Activated CD4-positive, alpha-beta T cell treated with anti-CD3 and anti-CD28 coated beads, Interleukin-2, amount 50 U/mL, for 16 hours (primary cell): ENCODE results near the gene NLRP13.

ENCODE experiments used
- DNase-seq: peaks from one replicate; pipeline ENCODE4 v3.0.0-alpha.2; 2020

Gene NLRP13

GRCh38 chr19:55898911-55899310, 33.2 kb downstream of the NLRP13 start:
- DNase-seq: no peak

GRCh38 chr19:55882626-55883025, 49.5 kb downstream of the NLRP13 start:
- no peak for DNase-seq

GRCh38 chr19:55877211-55877610, 54.9 kb downstream of the NLRP13 start:
- no peak for DNase-seq

DNA sequence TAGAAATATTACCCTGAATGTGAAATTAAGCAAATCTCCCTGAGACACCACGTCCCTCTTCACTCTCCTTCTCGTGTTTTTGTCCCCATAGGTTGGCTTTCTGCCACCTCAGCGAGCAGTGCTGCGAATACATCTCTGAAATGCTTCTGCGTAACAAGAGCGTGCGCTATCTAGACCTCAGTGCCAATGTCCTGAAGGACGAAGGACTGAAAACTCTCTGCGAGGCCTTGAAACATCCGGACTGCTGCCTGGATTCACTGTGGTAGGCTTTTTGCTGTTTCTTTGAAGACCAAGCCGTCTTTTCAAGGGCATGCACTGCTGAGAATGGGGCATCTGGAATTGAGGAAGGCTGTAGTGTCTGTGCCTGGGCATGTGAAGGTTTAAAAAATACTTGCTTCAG, 61.4 kb downstream of the NLRP13 start:
- DNase-seq: no peak

- DNase-seq: no peak
Observed at GRCh38 chr19:55867101-55867500, 65.0 kb downstream of the NLRP13 start.

DNA sequence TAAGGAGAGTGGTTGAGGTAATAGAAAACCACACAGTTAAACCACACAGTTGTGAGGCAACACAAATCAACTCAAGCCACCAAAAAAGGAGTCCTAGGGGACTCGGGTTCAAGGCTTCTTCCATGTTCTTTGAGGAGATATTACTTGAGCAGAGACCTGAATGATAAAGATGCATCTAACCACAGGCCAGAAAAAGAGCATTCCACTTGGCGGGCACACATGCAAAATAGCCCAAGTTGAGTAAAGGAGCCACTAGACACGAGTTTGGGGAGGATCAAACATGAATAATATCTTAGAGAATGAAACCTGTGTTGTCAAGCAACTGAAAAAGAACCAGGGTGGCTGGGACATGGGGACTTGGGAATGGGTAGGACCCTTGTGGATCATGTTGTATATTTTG, 65.6 kb downstream of the NLRP13 start:
- DNase-seq: no peak

GRCh38 chr19:55858969-55859368, 73.2 kb downstream of the NLRP13 start:
- DNase-seq: no peak

- no peak for DNase-seq
Observed at GRCh38 chr19:55858401-55858800, 73.7 kb downstream of the NLRP13 start.

- no peak for DNase-seq
Observed at GRCh38 chr19:55857974-55858373, 74.2 kb downstream of the NLRP13 start.

- no peak for DNase-seq
Observed at GRCh38 chr19:55857149-55857548, 75.0 kb downstream of the NLRP13 start.

- DNase-seq: no peak
Observed at GRCh38 chr19:55855160-55855559, 77.0 kb downstream of the NLRP13 start.
